HG02759 (cell line): ENCODE results near the gene ZBTB47.

Experiments used
- ATAC-seq: cut with Tn5 transposase; IDR thresholded peaks from one replicate; pipeline ENCODE4 v1.9.1; 2021; ENCODE audit warnings: mild to moderate bottlenecking, moderate library complexity; ENCODE audit not compliant: unreplicated experiment

Gene ZBTB47

GRCh38 chr3:42711491-42712343 is 58.2 kb downstream of the ZBTB47 start:
- ATAC-seq = no peak

DNA sequence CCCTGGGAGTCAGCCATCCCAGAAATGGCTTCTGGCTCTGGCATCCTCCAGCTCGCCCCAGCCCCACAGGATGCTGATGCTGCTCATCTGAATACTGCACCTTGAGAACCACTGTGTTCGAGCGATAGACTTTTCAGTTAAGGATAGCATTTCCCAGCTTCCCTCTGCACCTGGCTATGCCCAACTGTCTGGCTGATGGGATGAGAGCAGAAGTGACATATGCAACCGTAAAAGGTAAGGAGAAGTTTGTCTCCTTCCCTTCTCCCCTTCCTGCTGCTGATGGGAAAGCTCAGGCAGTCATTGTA is 58.8 kb downstream of the ZBTB47 start:
- ATAC-seq = no peak

DNA sequence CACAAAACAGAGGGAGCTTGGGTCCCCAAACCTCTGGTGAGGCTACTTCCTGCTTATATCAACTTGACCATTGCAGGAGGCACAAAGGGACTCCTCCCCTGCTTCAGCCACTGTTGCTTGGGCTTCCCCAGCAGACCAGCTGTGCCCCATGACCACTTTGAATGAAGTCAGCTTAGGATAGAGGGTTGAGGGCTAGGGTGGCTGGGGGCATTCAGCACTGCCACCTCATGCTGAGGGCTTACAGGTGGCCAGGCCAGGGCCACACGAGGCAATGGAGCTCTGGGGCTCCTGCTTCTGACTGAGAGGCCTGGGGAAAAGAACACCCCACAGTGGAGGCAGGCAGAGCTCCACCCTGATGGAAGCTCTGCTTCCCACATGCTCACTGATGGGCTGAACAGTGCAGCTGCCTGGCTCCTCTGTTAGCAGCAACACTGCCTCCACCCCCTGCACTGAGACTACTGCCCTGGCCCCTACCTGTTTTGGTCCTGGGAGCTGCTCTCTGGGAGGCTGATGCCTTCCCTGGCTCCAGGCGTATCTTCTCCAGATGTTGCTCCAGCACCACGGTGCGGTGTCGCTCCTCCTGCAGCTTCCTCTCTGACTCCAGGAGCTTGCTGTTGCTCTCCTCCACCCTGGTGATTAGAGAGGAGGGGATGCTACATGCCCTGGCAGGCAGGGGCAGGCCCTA is 59.3 kb downstream of the ZBTB47 start:
- no peak for ATAC-seq

DNA sequence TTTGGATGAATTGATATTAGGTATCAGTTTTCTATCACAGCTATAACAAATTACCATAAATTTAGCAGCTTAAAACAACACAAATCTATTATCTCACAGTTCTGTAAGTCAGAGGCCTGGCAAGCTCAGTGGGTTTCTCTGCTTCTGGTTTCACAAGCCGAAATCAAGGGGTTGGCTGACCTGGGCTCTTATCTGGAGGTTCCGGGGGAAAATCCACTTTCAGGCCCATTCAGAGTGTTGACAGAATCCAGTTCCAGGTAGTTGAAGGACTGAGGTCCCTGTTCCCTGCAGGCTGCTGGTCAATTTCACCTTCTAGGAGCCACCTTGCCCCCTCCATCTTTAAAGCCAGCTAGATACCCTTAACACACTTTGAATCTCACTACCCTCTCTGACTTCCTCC is 60.2 kb downstream of the ZBTB47 start:
- no peak for ATAC-seq

GRCh38 chr3:42714171-42714852 is 60.8 kb downstream of the ZBTB47 start:
- ATAC-seq = no peak
